H1 (cell line): ENCODE measurements around the gene CSRP3. TPM values are rescaled to one million over a fixed set of nuclear protein-coding genes. Genes with fewer than 3 reads are reported as not detected.

Source experiments
- CTCF ChIA-PET: fragments of 300-600 bp; sonication (Branson Sonifier 250); formaldehyde crosslinking; loops from one replicate; lab custom pipeline; 2021; ENCODE audit not compliant: partially characterized antibody; lab: Charles Lee
- POLR2A ChIA-PET: fragments of 300-600 bp; sonication (Branson Sonifier 250); formaldehyde crosslinking; loops from one replicate; lab custom pipeline; 2021; ENCODE audit warnings: inconsistent platforms; ENCODE audit not compliant: partially characterized antibody; lab: Charles Lee
- DNase-seq, 2 experiments: peaks; one replicate each; pipeline versions ENCODE4 v3.0.0 to v3.0.0-alpha.2; 2010 to 2022; ENCODE audit warnings: low spot score in 2 of 2, low read depth in 1 of 2, mixed read lengths in 1 of 2
- FAIRE-seq: peaks from 2 replicates; lab custom pipeline; 2011; peaks lifted over from hg19 to GRCh38; lab: Jason Lieb, UNC
- H2AFZ ChIP-seq: 2 replicates; pipeline ENCODE4 v1.8.1; 2012; ENCODE audit warnings: low read length, inconsistent platforms
- H2AK5ac ChIP-seq: 2 replicates; pipeline ENCODE4 v1.6.1; 2013; ENCODE audit warnings: low read depth, low read length
- H2BK120ac ChIP-seq: replicated peaks from 2 replicates; pipeline ENCODE3; 2013; ENCODE audit warnings: low read depth, low read length, inconsistent platforms
- H2BK12ac ChIP-seq: 2 replicates; pipeline ENCODE4 v1.6.1; 2013; ENCODE audit warnings: low read depth, low read length
- H2BK15ac ChIP-seq: 2 replicates; pipeline ENCODE4 v1.6.1; 2013; ENCODE audit warnings: low read length
- H2BK20ac ChIP-seq: 2 replicates; pipeline ENCODE4 v1.6.1; 2013; ENCODE audit warnings: low read length
- H2BK5ac ChIP-seq: 2 replicates; pipeline ENCODE4 v1.6.1; 2013; ENCODE audit warnings: low read depth, low read length
- H3K14ac ChIP-seq: 2 replicates; pipeline ENCODE4 v1.6.1; 2013; ENCODE audit warnings: inconsistent platforms; ENCODE audit not compliant: insufficient read length
- H3K18ac ChIP-seq: 2 replicates; pipeline ENCODE4 v1.6.1; 2013; ENCODE audit warnings: low read length; ENCODE audit errors: extremely low read depth
- H3K23ac ChIP-seq: 2 replicates; pipeline ENCODE4 v1.6.1; 2013; ENCODE audit warnings: inconsistent platforms; ENCODE audit not compliant: insufficient read length
- H3K23me2 ChIP-seq: 2 replicates; pipeline ENCODE4 v1.6.1; 2013; ENCODE audit warnings: low read depth, low read length
- H3K27ac ChIP-seq: 2 replicates; pipeline ENCODE4 v1.6.1; 2011; ENCODE audit warnings: low read depth, low read length, inconsistent platforms
- H3K27me3 ChIP-seq, 4 experiments: replicated peaks in 1 of 4; 1 replicate in 1 of 4; 2 replicates in 3 of 4; pipeline versions ENCODE4 v1.6.1 to v1.8.1; 2011 to 2013; ENCODE audit warnings: low read length in 3 of 4, mild to moderate bottlenecking in 3 of 4, inconsistent platforms in 2 of 4, mixed read lengths in 2 of 4, moderate library complexity in 1 of 4; ENCODE audit not compliant: control insufficient read depth in 3 of 4, insufficient read depth in 3 of 4; ENCODE audit errors: extremely low read depth in 1 of 4
- H3K36me3 ChIP-seq, 4 experiments: 2 replicates each; pipeline versions ENCODE4 v1.6.1 to v1.8.1; 2011 to 2013; ENCODE audit warnings: mild to moderate bottlenecking in 4 of 4, low read length in 3 of 4, moderate library complexity in 2 of 4, control low read depth in 1 of 4, inconsistent platforms in 1 of 4; ENCODE audit not compliant: insufficient read depth in 4 of 4, control insufficient read depth in 2 of 4
- H3K4ac ChIP-seq: replicated peaks from 2 replicates; pipeline ENCODE3; 2013; ENCODE audit warnings: low read length, low read depth, mixed read lengths, inconsistent platforms; ENCODE audit not compliant: insufficient read length
- H3K4me1 ChIP-seq, 4 experiments: replicated peaks in 1 of 4; 1 replicate in 1 of 4; 2 replicates in 3 of 4; pipeline versions ENCODE4 v1.6.1 to v1.8.1; 2011 to 2013; ENCODE audit warnings: low read length in 3 of 4, inconsistent platforms in 2 of 4, mixed read lengths in 1 of 4; ENCODE audit not compliant: insufficient read depth in 4 of 4, control insufficient read depth in 3 of 4
- H3K4me2 ChIP-seq, 2 experiments: 2 replicates each; pipeline versions ENCODE4 v1.6.1 to v1.8.1; 2011 to 2013; ENCODE audit warnings: low read depth in 2 of 2, low read length in 2 of 2, control low read depth in 1 of 2, inconsistent platforms in 1 of 2, mild to moderate bottlenecking in 1 of 2; ENCODE audit not compliant: insufficient read depth in 1 of 2
- H3K4me3 ChIP-seq, 4 experiments: fragments of 200-600, 300-600 bp in 1 of 4; sonication (generic), shearing (Covaris generic), sonication (Bioruptor Twin) in 1 of 4; 2 replicates each; pipeline versions ENCODE4 v1.5.1 to v1.8.1; 2011 to 2016; ENCODE audit warnings: low read length in 4 of 4, low read depth in 3 of 4, control low read depth in 2 of 4, inconsistent platforms in 2 of 4, mild to moderate bottlenecking in 2 of 4, mixed read lengths in 1 of 4, moderate library complexity in 1 of 4; ENCODE audit not compliant: insufficient read depth in 2 of 4; ENCODE audit errors: extremely low read depth in 1 of 4
- H3K56ac ChIP-seq: replicated peaks from 2 replicates; pipeline ENCODE3; 2013; ENCODE audit warnings: low read depth, mild to moderate bottlenecking, mixed read lengths, low read length, inconsistent platforms; ENCODE audit not compliant: insufficient read length
- H3K79me1 ChIP-seq: 2 replicates; pipeline ENCODE4 v1.6.1; 2013; ENCODE audit warnings: low read depth, low read length, control low read depth
- H3K79me2 ChIP-seq, 2 experiments: 2 replicates each; pipeline versions ENCODE4 v1.6.1 to v1.8.1; 2012 to 2013; ENCODE audit warnings: low read length in 2 of 2, mild to moderate bottlenecking in 2 of 2, inconsistent platforms in 1 of 2; ENCODE audit not compliant: insufficient read depth in 2 of 2, control insufficient read depth in 1 of 2
- H3K9ac ChIP-seq, 4 experiments: replicated peaks in 1 of 4; 1 replicate in 1 of 4; 2 replicates in 3 of 4; pipeline versions ENCODE4 v1.6.1 to v1.8.1; 2011 to 2013; ENCODE audit warnings: low read depth in 3 of 4, low read length in 3 of 4, control low read depth in 2 of 4, mild to moderate bottlenecking in 2 of 4, moderate library complexity in 2 of 4, inconsistent platforms in 1 of 4; ENCODE audit errors: extremely low read depth in 1 of 4
- H3K9me3 ChIP-seq, 2 experiments: 2 replicates each; pipeline versions ENCODE4 v1.6.1 to v1.8.1; 2012 to 2013; ENCODE audit warnings: mild to moderate bottlenecking in 2 of 2, moderate library complexity in 2 of 2, control low read depth in 1 of 2, inconsistent platforms in 1 of 2, low read depth in 1 of 2, low read length in 1 of 2, mixed read lengths in 1 of 2; ENCODE audit not compliant: insufficient read depth in 2 of 2
- H4K20me1 ChIP-seq, 2 experiments: replicated peaks in 1 of 2; 2 replicates each; pipeline versions ENCODE3 to v1.8.1; 2011 to 2013; ENCODE audit warnings: inconsistent platforms in 2 of 2, low read length in 2 of 2, mild to moderate bottlenecking in 1 of 2; ENCODE audit not compliant: insufficient read depth in 2 of 2, control insufficient read depth in 1 of 2
- H4K5ac ChIP-seq: 2 replicates; pipeline ENCODE4 v1.6.1; 2013; ENCODE audit warnings: low read length, low read depth, mixed read lengths, inconsistent platforms; ENCODE audit not compliant: insufficient read length
- H4K8ac ChIP-seq: 2 replicates; pipeline ENCODE4 v1.8.0; 2013; ENCODE audit warnings: mild to moderate bottlenecking, moderate library complexity, low read length, inconsistent platforms; ENCODE audit not compliant: insufficient read depth; ENCODE audit errors: extremely low read depth
- H4K91ac ChIP-seq: replicated peaks from 2 replicates; pipeline ENCODE3; 2013; ENCODE audit warnings: low read length, mixed read lengths, inconsistent platforms; ENCODE audit not compliant: insufficient read length
- BRCA1 ChIP-seq: IDR thresholded peaks from 2 replicates; pipeline ENCODE4 v1.6.1; 2012; ENCODE audit warnings: low read depth, low read length, improper control_type of control experiment
- POLR2AphosphoS5 ChIP-seq: IDR thresholded peaks from 2 replicates; pipeline ENCODE4 v1.6.1; 2011; ENCODE audit warnings: low read depth, low read length
- RNF2 ChIP-seq: fragments of 200-900, 300-1000 bp; sonication (generic); IDR thresholded peaks from 2 replicates; pipeline ENCODE4 v1.7.1; 2016; ENCODE audit warnings: borderline replicate concordance, low read depth, mild to moderate bottlenecking, antibody characterized with exemption, low read length; ENCODE audit not compliant: poor library complexity, severe bottlenecking; ENCODE audit errors: missing control alignments
- SIX5 ChIP-seq: IDR thresholded peaks from 2 replicates; pipeline ENCODE4 v1.6.1; 2011; ENCODE audit warnings: mild to moderate bottlenecking, low read depth, low read length
- WGBS, 2 experiments: shearing (Covaris generic) in 1 of 2; methylation state at CpG; one replicate each; pipeline versions ENCODE4 v1.1.6 to v1.1.7; 2013 to 2015; ENCODE audit warnings: low lambda C conversion rate in 2 of 2, mixed read lengths in 2 of 2, inconsistent platforms in 1 of 2, low coverage in 1 of 2, missing lambda C conversion rate in 1 of 2; ENCODE audit not compliant: insufficient replicate concordance in 2 of 2, insufficient coverage in 1 of 2, insufficient read length in 1 of 2; ENCODE audit errors: extremely low coverage in 1 of 2, missing lambda C conversion rate in 1 of 2; 5-methylcytosine and 5-hydroxymethylcytosine counted together
- polyA plus RNA-seq, 7 experiments: library from polyadenylated mRNA; depleted of rRNA in 3 of 7; stranded (reverse) in 5 of 7; unstranded in 2 of 7; fragments of >200 nt in 5 of 7; fragments of 200-250 nt in 2 of 7; gene quantifications; 1 replicate in 5 of 7; 2 replicates in 1 of 7; 4 replicates in 1 of 7; pipeline versions ENCODE4 v1.2.1 to v1.2.3, GENCODE V29; 2011 to 2013; ENCODE audit warnings: missing spikeins in 2 of 7, mixed read lengths in 2 of 7
- total RNA-seq: library from RNA; stranded (reverse); fragmentation: NEBNext Ultra II Directional; extraction: Animal tissue kit (Norgen Biotek cat#: 25700); gene quantifications from 2 replicates; pipeline ENCODE4 v1.2.1, GENCODE V29; 2021

The CSRP3 gene
- total and polyA plus RNA-seq, 2 of the 8 experiments (the other 6 are each of a cell fraction or from before 2014, with no cell fraction given), result not detected

GRCh38 chr11:19208959-19209546 lies 7.3 kb upstream of the CSRP3 start:
- H3K18ac ChIP-seq, result no peak overlapping the region
- H3K4me2 ChIP-seq, result no peak overlapping the region
- WGBS, 2 experiments, result 83% methylated on average over 3 of the region's 3 CpGs; no CpG with 5 or more reads in 1 of the 2 experiments
- no peak overlapping the region for H2BK20ac ChIP-seq
- no peaks in the 10 kb centered on the region for H3K27me3 ChIP-seq
- POLR2A ChIA-PET, result no interaction called here
- FAIRE-seq, result no peak
- no peak overlapping the region for H3K4me3 ChIP-seq
- no peak overlapping the region for H2BK120ac ChIP-seq
- H3K23ac ChIP-seq, result no peak overlapping the region
- no peak overlapping the region for H2BK15ac ChIP-seq
- no peak overlapping the region for H4K8ac ChIP-seq
- 0 out of 2 replicates have a peak, but pooled peaks cover 3% of the 10 kb centered on the region for H3K23me2 ChIP-seq
- peaks cover 0 to 5% (median 2%) of the 10 kb centered on the region in 4 experiments; a peak in 3 of 7 replicates for H3K4me1 ChIP-seq
- CTCF ChIA-PET, result interaction anchor here (0.6 to 1.2 kb wide), 2 partner anchors 132 to 1530 kb away, joined by 3 read pairs; no protein-coding TSS in a partner anchor
- H3K9me3 ChIP-seq, result no peaks in the 10 kb centered on the region
- H3K56ac ChIP-seq, result no peak overlapping the region
- H3K4ac ChIP-seq, result no peak overlapping the region
- no peaks in the 10 kb centered on the region for H3K79me2 ChIP-seq
- TF ChIP-seq SIX5, result no peak
- no peak for TF ChIP-seq POLR2AphosphoS5
- no peak for TF ChIP-seq RNF2
- TF ChIP-seq BRCA1, result no peak
- TF ChIP-seq, all 59 proteins: peak for 0
- Histone ChIP-seq H2BK12ac (no peak overlapping the region), H4K20me1 (no peaks in the 10 kb centered on the region), H3K9ac (no peak overlapping the region), H3K14ac (no peak overlapping the region), H3K36me3 (no peaks in the 10 kb centered on the region), H4K5ac (no peak overlapping the region), H3K27ac (no peak overlapping the region), H4K91ac (no peak overlapping the region), H2AK5ac (no peak overlapping the region), H3K79me1 (no peaks in the 10 kb centered on the region), H2AFZ (no peak overlapping the region), H2BK5ac (no peak overlapping the region)
- DNase-seq, result no peak
